Sigmoid colon (tissue), 7 donors: Measurements from ENCODE around the gene ABI3BP. TPM values are rescaled to one million over a fixed set of nuclear protein-coding genes. Genes with fewer than 3 reads are reported as not detected.

Experiments
- DNase-seq: peaks from one replicate; pipeline ENCODE4 v3.0.0-alpha.2; 2019
- H3K27ac ChIP-seq, 4 donors: fragments of 200-600 bp; sonication (generic); one replicate each; pipeline ENCODE4 v1.5.1; 2016 to 2019; ENCODE audit warnings: mild to moderate bottlenecking in 1 of 4
- H3K27me3 ChIP-seq, 3 donors: fragments of 200-600 bp; sonication (generic); one replicate each; pipeline ENCODE4 v1.5.1; 2019; ENCODE audit warnings: mild to moderate bottlenecking in 1 of 3
- H3K36me3 ChIP-seq, 4 donors: fragments of 200-600 bp; sonication (generic); one replicate each; pipeline ENCODE4 v1.5.1; 2016 to 2019
- H3K4me1 ChIP-seq, 4 donors: fragments of 200-600 bp; sonication (generic); one replicate each; pipeline ENCODE4 v1.5.1; 2017 to 2019
- H3K4me3 ChIP-seq, 4 donors: fragments of 200-600 bp; sonication (generic); one replicate each; pipeline ENCODE4 v1.5.1; 2017 to 2019; ENCODE audit warnings: mild to moderate bottlenecking in 2 of 4, moderate library complexity in 1 of 4
- H3K9me3 ChIP-seq, 4 donors: fragments of 200-600 bp in 3 of 4; sonication (generic) in 3 of 4; one replicate each; pipeline versions ENCODE4 v1.5.1 to v1.6.1; 2013 to 2019
- CTCF ChIP-seq, 4 experiments: fragments of 450-650 bp in 3 of 4; fragments of 200-600 bp in 1 of 4; IDR thresholded peaks; one replicate each; pipeline ENCODE4 v1.5.1; 2016 to 2019; ENCODE audit warnings: antibody characterized with exemption in 4 of 4, mild to moderate bottlenecking in 3 of 4, moderate library complexity in 2 of 4
- EP300 ChIP-seq, 4 donors: sonication (generic); formaldehyde crosslinking; IDR thresholded peaks; one replicate each; pipeline ENCODE4 v1.6.1; 2017; ENCODE audit warnings: antibody characterized with exemption in 4 of 4
- POLR2A ChIP-seq, 2 donors: fragments of 450-650 bp; IDR thresholded peaks; one replicate each; pipeline ENCODE4 v1.6.1; 2016; ENCODE audit warnings: antibody characterized with exemption in 2 of 2, mild to moderate bottlenecking in 2 of 2, moderate library complexity in 2 of 2
- POLR2AphosphoS5 ChIP-seq, 4 donors: sonication (generic); formaldehyde crosslinking; IDR thresholded peaks; one replicate each; pipeline ENCODE4 v1.6.1; 2017; ENCODE audit warnings: antibody characterized with exemption in 4 of 4
- WGBS, 2 donors: extraction: QIAGEN DNeasy Blood & Tissue Kit; methylation state at CpG; one replicate each; pipeline ENCODE4 v1.1.7; 2013; 5-methylcytosine and 5-hydroxymethylcytosine counted together
- intact Hi-C: fragments of 100-400 bp; cut with DNase I; formaldehyde crosslinking; loops from one replicate; pipeline ENCODE4 v1.15.1; 2023
- polyA plus RNA-seq, 3 donors: library from polyadenylated mRNA; stranded (reverse); fragments of 200-250 nt; gene quantifications; one replicate each; pipeline ENCODE4 v1.2.3, GENCODE V29; 2013
- total RNA-seq, 4 donors: library from RNA; depleted of rRNA; stranded (reverse); fragments of >200 nt; gene quantifications; one replicate each; pipeline ENCODE4 v1.1.0, GENCODE V29; 2016
- donor health status: healthy with polysubstance abuse.
- donor health status: Bipolar disorder and iron deficiency.
- donor health status: healthy.

ABI3BP gene
- total and polyA plus RNA-seq, 7 donors = 1.2 to 177 (median 30.4) TPM

GRCh38 chr3:101037613-101038012 is 44.4 kb upstream of the ABI3BP start:
- peaks cover 0 to 13% (median 5%) of the 10 kb centered on the region in 4 donors for H3K4me1 ChIP-seq
- no peak for DNase-seq
- H3K27me3 ChIP-seq = no peaks in the 10 kb centered on the region
- no peak overlapping the region for H3K27ac ChIP-seq
- no peaks in the 10 kb centered on the region for H3K36me3 ChIP-seq
- TF ChIP-seq POLR2A (IDR thresholded peaks at IDR 0.05) (no peak), CTCF (IDR thresholded peaks at IDR 0.05) (no peak), POLR2AphosphoS5 (IDR thresholded peaks at IDR 0.05) (no peak), EP300 (IDR thresholded peaks at IDR 0.05) (no peak)
- WGBS, 2 donors = 95 to 97% methylated on average over 5 of the region's 5 CpGs
- intact Hi-C loops = no loop called here
- no peak overlapping the region for H3K4me3 ChIP-seq
- H3K9me3 ChIP-seq = no peaks in the 10 kb centered on the region

GRCh38 chr3:101036676-101037075 is 43.5 kb upstream of the ABI3BP start:
- H3K4me1 ChIP-seq = peaks cover 0 to 13% (median 5%) of the 10 kb centered on the region in 4 donors
- H3K9me3 ChIP-seq = no peaks in the 10 kb centered on the region
- TF ChIP-seq POLR2A (IDR thresholded peaks at IDR 0.05) (no peak), POLR2AphosphoS5 (IDR thresholded peaks at IDR 0.05) (no peak), CTCF (IDR thresholded peaks at IDR 0.05) (no peak), EP300 (IDR thresholded peaks at IDR 0.05) (no peak)
- H3K27me3 ChIP-seq = no peaks in the 10 kb centered on the region
- intact Hi-C loops = no loop called here
- H3K4me3 ChIP-seq = no peak overlapping the region
- H3K36me3 ChIP-seq = no peaks in the 10 kb centered on the region
- WGBS, 2 donors = 75 to 87% methylated on average over 3 of the region's 3 CpGs
- peak overlapping the region in 2 of 4 donors; percentile 3 to 43 for H3K27ac ChIP-seq
- no peak for DNase-seq

- no peak for DNase-seq
- 38 to 72% methylated on average over 1 of the region's 1 CpG for WGBS, 2 donors
- H3K4me1 ChIP-seq = peaks cover 0 to 13% (median 5%) of the 10 kb centered on the region in 4 donors
- peak overlapping the region in 2 of 4 donors; percentile 33 to 43 for H3K27ac ChIP-seq
- TF ChIP-seq CTCF (IDR thresholded peaks at IDR 0.05) (no peak), EP300 (IDR thresholded peaks at IDR 0.05) (no peak), POLR2AphosphoS5 (IDR thresholded peaks at IDR 0.05) (no peak), POLR2A (IDR thresholded peaks at IDR 0.05) (no peak)
- H3K4me3 ChIP-seq = no peak overlapping the region
- no peaks in the 10 kb centered on the region for H3K36me3 ChIP-seq
- intact Hi-C loops = no loop called here
- no peaks in the 10 kb centered on the region for H3K9me3 ChIP-seq
- no peaks in the 10 kb centered on the region for H3K27me3 ChIP-seq
Measured at GRCh38 chr3:101036213-101036618, 43.0 kb upstream of the ABI3BP start.

GRCh38 chr3:101027286-101027685 is 34.1 kb upstream of the ABI3BP start:
- no peak for TF ChIP-seq CTCF (IDR thresholded peaks at IDR 0.05)
- TF ChIP-seq POLR2AphosphoS5 (IDR thresholded peaks at IDR 0.05) = no peak
- no peak for TF ChIP-seq POLR2A (IDR thresholded peaks at IDR 0.05)
- TF ChIP-seq EP300 (IDR thresholded peaks at IDR 0.05) = no peak

GRCh38 chr3:101026881-101027280 is 33.7 kb upstream of the ABI3BP start:
- Histone ChIP-seq H3K9me3 (no peaks in the 10 kb centered on the region), H3K4me1 (no peaks in the 10 kb centered on the region), H3K36me3 (no peaks in the 10 kb centered on the region), H3K27me3 (no peaks in the 10 kb centered on the region), H3K4me3 (no peak overlapping the region), H3K27ac (no peak overlapping the region)
- no peak for TF ChIP-seq POLR2AphosphoS5 (IDR thresholded peaks at IDR 0.05)
- TF ChIP-seq POLR2A (IDR thresholded peaks at IDR 0.05) = no peak
- no peak for TF ChIP-seq CTCF (IDR thresholded peaks at IDR 0.05)
- TF ChIP-seq EP300 (IDR thresholded peaks at IDR 0.05) = no peak
- 73 to 75% methylated on average over 2 of the region's 2 CpGs for WGBS, 2 donors
- intact Hi-C loops = no loop called here
- no peak for DNase-seq

More at GRCh38 chr3:101027286-101027685, 34.1 kb upstream of the ABI3BP start:
- intact Hi-C loops = no loop called here
- 85 to 92% methylated on average over 5 of the region's 5 CpGs for WGBS, 2 donors
- Histone ChIP-seq H3K27ac (no peak overlapping the region), H3K27me3 (no peaks in the 10 kb centered on the region), H3K9me3 (no peaks in the 10 kb centered on the region), H3K4me1 (no peaks in the 10 kb centered on the region), H3K36me3 (no peaks in the 10 kb centered on the region), H3K4me3 (no peak overlapping the region)
- DNase-seq = no peak
